Astrocyte of the hippocampus (primary cell): ENCODE measurements around the gene ZMYND11.
"Not testable (repeated sequence)": the region's sequence is repeated elsewhere in the genome, so short reads cannot be mapped to it uniquely, and the experiment has no call there.

Experiments used
- DNase-seq: peaks from one replicate; pipeline ENCODE4 v3.0.0; 2011; ENCODE audit warnings: low read depth, low spot score

The ZMYND11 gene

DNA sequence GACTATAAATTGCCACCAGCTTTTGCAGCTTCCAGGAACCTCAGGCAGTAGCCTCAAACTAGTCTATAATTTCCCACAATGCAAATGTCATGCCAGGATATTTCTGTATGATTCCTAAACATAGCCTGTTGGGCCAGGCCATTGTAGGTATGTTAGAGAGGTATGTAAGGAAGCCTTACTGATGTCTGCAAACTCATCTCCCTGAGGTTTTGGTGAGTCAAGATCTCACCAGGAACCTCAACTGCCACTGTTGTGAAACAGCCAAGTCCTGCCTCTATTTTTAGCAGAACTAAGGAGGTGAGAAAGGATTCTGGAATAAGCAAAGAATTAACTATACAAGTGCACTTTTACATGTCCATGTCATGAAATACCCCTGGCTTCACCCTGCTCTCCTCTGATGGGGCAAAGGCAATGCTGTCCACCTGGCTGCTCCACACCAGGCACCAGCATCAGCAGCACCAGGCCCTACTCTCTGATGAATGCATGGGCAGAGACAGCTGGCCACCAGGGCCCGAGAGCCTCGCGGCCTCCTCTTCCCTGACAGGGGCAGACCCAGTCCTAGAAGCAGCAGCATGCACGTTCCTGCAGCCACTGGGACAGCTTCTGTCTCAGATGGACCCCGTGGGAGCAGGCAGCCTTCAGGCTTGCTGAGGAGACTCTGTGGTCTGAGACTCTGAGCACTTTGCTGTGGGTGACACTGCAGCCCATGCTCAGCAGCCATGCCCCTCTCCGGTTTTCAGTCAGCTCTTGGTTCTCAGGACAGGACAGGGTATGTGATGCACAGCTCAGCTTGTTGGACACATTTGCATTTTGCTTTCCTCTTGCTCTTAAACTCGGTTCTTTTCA lies 147.3 kb downstream of the ZMYND11 start:
- DNase-seq = peak; percentile 13

GRCh38 chr10:283140-283479 lies 147.9 kb downstream of the ZMYND11 start:
- DNase-seq = no peak

- DNase-seq = no peak
These were observed 148.7 kb downstream of the ZMYND11 start for GRCh38 chr10:283916-284356.

DNA sequence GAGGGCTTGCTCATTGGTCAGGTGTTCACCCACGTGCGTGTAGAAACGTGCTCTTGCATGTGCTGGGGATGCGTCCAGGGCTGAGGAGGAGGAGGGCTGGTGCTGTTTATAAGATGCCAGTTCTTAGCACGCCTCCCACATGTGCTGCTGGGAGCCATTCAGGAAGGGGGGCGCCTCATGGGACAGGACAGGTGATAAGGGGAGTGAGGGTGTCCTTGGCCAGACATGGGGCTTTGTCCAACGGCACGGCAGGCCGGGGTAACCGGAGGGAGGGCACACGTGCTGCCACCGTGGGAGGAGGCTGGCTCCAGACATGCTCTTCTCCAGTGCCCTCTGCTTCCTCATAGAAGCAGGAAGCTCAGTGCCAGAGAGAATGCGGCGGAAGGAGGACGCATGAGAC lies 150.0 kb downstream of the ZMYND11 start:
- DNase-seq = no peak

- DNase-seq = peak; percentile 55
These were observed 151.9 kb downstream of the ZMYND11 start for GRCh38 chr10:287026-287709.

GRCh38 chr10:287814-288213 lies 152.6 kb downstream of the ZMYND11 start:
- peak; percentile 29 for DNase-seq

- DNase-seq = no peak
These were observed 153.3 kb downstream of the ZMYND11 start for GRCh38 chr10:288316-289200.

DNA sequence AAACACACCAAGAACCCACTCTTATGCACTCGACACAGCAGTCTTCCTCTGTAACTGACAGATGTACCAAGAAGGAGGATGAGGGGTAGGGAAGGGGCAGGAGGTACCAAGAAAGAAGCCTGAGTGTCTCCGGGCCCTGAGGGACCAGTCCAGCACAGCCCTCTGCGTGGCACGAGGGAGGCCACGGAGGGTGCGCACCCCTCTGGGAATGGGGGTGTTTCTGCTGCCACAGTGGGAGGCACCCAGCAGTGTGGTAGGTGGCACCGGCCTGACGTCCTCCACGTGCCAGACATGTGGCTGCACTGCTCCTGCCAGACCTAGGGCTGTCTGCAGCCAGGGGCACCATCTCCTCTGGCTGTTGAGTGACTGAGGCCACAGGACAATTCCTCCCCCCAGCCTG lies 154.3 kb downstream of the ZMYND11 start:
- DNase-seq = no peak

GRCh38 chr10:290026-290725 lies 154.9 kb downstream of the ZMYND11 start:
- no peak for DNase-seq

- peak; percentile 16 for DNase-seq
These were observed 158.4 kb downstream of the ZMYND11 start for GRCh38 chr10:293636-294035.

GRCh38 chr10:297567-297966 lies 162.3 kb downstream of the ZMYND11 start:
- no peak for DNase-seq

GRCh38 chr10:298033-298432 lies 162.8 kb downstream of the ZMYND11 start:
- no peak for DNase-seq

- no peak for DNase-seq
These were observed 164.3 kb downstream of the ZMYND11 start for GRCh38 chr10:299512-299911.

- no peak for DNase-seq
These were observed 164.7 kb downstream of the ZMYND11 start for GRCh38 chr10:299969-300368.

DNA sequence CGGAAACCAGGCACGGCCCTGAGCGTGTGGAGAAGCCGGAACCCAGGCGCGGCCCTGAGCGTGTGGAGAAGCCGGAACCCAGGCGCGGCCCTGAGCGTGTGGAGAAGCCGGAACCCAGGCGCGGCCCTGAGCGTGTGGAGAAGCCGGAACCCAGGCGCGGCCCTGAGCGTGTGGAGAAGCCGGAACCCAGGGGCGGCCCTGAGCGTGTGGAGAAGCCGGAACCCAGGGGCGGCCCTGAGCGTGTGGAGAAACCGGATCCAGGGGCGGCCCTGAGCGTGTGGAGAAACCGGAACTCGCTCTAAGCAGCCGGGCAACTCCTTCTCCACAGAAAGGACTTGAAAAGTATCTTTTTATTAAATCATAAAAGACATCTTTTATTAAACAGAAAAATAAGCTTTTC lies 165.3 kb downstream of the ZMYND11 start:
- not testable (repeated sequence) for DNase-seq

GRCh38 chr10:301536-301935 lies 166.3 kb downstream of the ZMYND11 start:
- DNase-seq = no peak
